NCI-H2227 treated with DMSO at 0.1 percent for 48 hours (cell line): ENCODE results near the gene SLC36A3.
"Not testable (repeated sequence)": the region's sequence is repeated elsewhere in the genome, so short reads cannot be mapped to it uniquely, and the experiment has no call there.

ENCODE experiments used
- DNase-seq: peaks from one replicate; lab custom pipeline; 2025; lab: John Stamatoyannopoulos, UW

SLC36A3 gene

GRCh38 chr5:151303666-151304065 is at the start of gene SLC36A3:
TSS of gene SLC36A3 (minus strand) at chr5:151303766. CDS start at chr5:151303354, 412 bp downstream.
- DNase-seq = no peak

- DNase-seq = no peak
Observed at GRCh38 chr5:151351671-151352070, 48.1 kb upstream of the SLC36A3 start.

- DNase-seq = no peak
Observed at GRCh38 chr5:151348789-151349188, 45.2 kb upstream of the SLC36A3 start.

- DNase-seq = no peak
Observed at GRCh38 chr5:151347369-151347768, 43.8 kb upstream of the SLC36A3 start, which contains the start of gene SLC36A2. TSS of gene SLC36A2 (minus strand) at chr5:151347559. CDS start at chr5:151347460, 99 bp downstream.

GRCh38 chr5:151345808-151346478 is 42.4 kb upstream of the SLC36A3 start:
- DNase-seq = no peak

GRCh38 chr5:151345187-151345807 is 41.7 kb upstream of the SLC36A3 start:
- no peak for DNase-seq

GRCh38 chr5:151344088-151344487 is 40.5 kb upstream of the SLC36A3 start:
- no peak for DNase-seq

- DNase-seq = no peak
Observed at GRCh38 chr5:151340004-151340403, 36.4 kb upstream of the SLC36A3 start.

GRCh38 chr5:151338734-151339133 is 35.2 kb upstream of the SLC36A3 start:
- DNase-seq = no peak

- no peak for DNase-seq
Observed at GRCh38 chr5:151332857-151333256, 29.3 kb upstream of the SLC36A3 start.

GRCh38 chr5:151328734-151329133 is 25.2 kb upstream of the SLC36A3 start:
- DNase-seq = no peak

GRCh38 chr5:151327585-151327984 is 24.0 kb upstream of the SLC36A3 start:
- no peak for DNase-seq

GRCh38 chr5:151326266-151326665 is 22.7 kb upstream of the SLC36A3 start:
- DNase-seq = no peak

- no peak for DNase-seq
Observed at GRCh38 chr5:151320481-151320880, 16.9 kb upstream of the SLC36A3 start.

GRCh38 chr5:151318850-151319732 is 15.5 kb upstream of the SLC36A3 start:
- peak; percentile 28 for DNase-seq

- no peak for DNase-seq
Observed at GRCh38 chr5:151317871-151318270, 14.3 kb upstream of the SLC36A3 start.

- peak; percentile 55 for DNase-seq
Observed at GRCh38 chr5:151315998-151316597, 12.5 kb upstream of the SLC36A3 start.

- no peak for DNase-seq
Observed at GRCh38 chr5:151313357-151313756, 9.8 kb upstream of the SLC36A3 start.

- no peak for DNase-seq
Observed at GRCh38 chr5:151312756-151313324, 9.3 kb upstream of the SLC36A3 start.

- no peak for DNase-seq
Observed at GRCh38 chr5:151310932-151311331, 7.4 kb upstream of the SLC36A3 start.

- not testable (repeated sequence) for DNase-seq
Observed at GRCh38 chr5:151309821-151310220, 6.3 kb upstream of the SLC36A3 start.

- not testable (repeated sequence) for DNase-seq
Observed at GRCh38 chr5:151309266-151309665, 5.7 kb upstream of the SLC36A3 start.
